H4 (cell line): ENCODE measurements around the gene LBHD2. TPM values are rescaled to one million over a fixed set of nuclear protein-coding genes. Genes with fewer than 3 reads are reported as not detected.

ENCODE experiments used
- DNase-seq: peaks from one replicate; pipeline ENCODE4 v3.0.0-alpha.2; 2015; ENCODE audit warnings: low spot score
- total RNA-seq: library from RNA; depleted of rRNA; stranded (reverse); fragments of >200 nt; shearing (Covaris generic); gene quantifications from 2 replicates; pipeline ENCODE4 v1.2.3, GENCODE V29; 2014; rRNA removed

The LBHD2 gene
- total RNA-seq, 1 experiment from 2014 or later: not detected

GRCh38 chr14:103130965-103131364, 47.0 kb downstream of the LBHD2 start:
- DNase-seq: peak; percentile 43

GRCh38 chr14:103131580-103131979, 47.6 kb downstream of the LBHD2 start:
- no peak for DNase-seq

GRCh38 chr14:103132381-103133209, 48.6 kb downstream of the LBHD2 start:
- no peak for DNase-seq

GRCh38 chr14:103133210-103134140, 49.5 kb downstream of the LBHD2 start:
- no peak for DNase-seq

GRCh38 chr14:103134405-103134804, 50.4 kb downstream of the LBHD2 start:
- no peak for DNase-seq

- no peak for DNase-seq
These were observed 50.9 kb downstream of the LBHD2 start for GRCh38 chr14:103134919-103135318.

- no peak for DNase-seq
These were observed 51.6 kb downstream of the LBHD2 start for GRCh38 chr14:103135333-103136260.

- peak; percentile 64 for DNase-seq
These were observed 52.6 kb downstream of the LBHD2 start for GRCh38 chr14:103136388-103137271.

- no peak for DNase-seq
These were observed 53.8 kb downstream of the LBHD2 start for GRCh38 chr14:103137689-103138300.

GRCh38 chr14:103138301-103139131, 54.5 kb downstream of the LBHD2 start:
- no peak for DNase-seq

- DNase-seq: no peak
These were observed 55.4 kb downstream of the LBHD2 start for GRCh38 chr14:103139132-103140025.

Other genes starting within 250 kb of the LBHD2 start
- gene AMN, start 161.5 kb upstream of the LBHD2 start, total RNA-seq: not detected in 2 replicates
- gene CDC42BPB, start 26.7 kb upstream of the LBHD2 start, total RNA-seq: 15.0 and 18.2 TPM in 2 replicates
- gene EXOC3L4, start 10.5 kb downstream of the LBHD2 start, total RNA-seq: not detected in 2 replicates
- gene TNFAIP2, start 39.3 kb downstream of the LBHD2 start, total RNA-seq: 0.41 and 5.3 TPM in 2 replicates